ENCODE data around the gene RPRD1B.

DNA sequence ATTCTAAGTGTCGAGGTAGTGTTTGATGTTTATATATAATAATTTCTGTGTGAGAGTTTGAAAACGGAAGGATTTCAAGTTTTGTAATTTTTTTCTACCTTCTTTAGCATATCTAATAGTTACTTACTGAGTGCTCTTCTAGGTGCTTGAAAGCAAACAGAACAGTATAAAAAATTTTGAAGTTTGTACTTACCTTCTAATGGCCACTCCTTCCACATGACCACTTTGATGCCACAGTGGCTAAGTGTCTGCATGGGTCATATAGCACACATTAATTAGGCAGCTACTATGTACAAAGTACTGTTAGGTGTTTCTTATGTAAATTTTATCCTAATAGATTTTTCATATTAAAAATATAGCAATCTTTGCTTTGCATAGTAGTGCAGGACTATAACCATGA, 21.1 kb downstream of the RPRD1B start:
- no peak for TF ChIP-seq POLR2A (IDR thresholded peaks at IDR 0.05)
- TF ChIP-seq, protein P1, sequence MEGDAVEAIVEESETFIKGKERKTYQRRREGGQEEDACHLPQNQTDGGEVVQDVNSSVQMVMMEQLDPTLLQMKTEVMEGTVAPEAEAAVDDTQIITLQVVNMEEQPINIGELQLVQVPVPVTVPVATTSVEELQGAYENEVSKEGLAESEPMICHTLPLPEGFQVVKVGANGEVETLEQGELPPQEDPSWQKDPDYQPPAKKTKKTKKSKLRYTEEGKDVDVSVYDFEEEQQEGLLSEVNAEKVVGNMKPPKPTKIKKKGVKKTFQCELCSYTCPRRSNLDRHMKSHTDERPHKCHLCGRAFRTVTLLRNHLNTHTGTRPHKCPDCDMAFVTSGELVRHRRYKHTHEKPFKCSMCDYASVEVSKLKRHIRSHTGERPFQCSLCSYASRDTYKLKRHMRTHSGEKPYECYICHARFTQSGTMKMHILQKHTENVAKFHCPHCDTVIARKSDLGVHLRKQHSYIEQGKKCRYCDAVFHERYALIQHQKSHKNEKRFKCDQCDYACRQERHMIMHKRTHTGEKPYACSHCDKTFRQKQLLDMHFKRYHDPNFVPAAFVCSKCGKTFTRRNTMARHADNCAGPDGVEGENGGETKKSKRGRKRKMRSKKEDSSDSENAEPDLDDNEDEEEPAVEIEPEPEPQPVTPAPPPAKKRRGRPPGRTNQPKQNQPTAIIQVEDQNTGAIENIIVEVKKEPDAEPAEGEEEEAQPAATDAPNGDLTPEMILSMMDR (IDR thresholded peaks at IDR 0.05): no peak

Measured in Peyer's patch (tissue), 4 donors.